IMR-90 (cell line): ENCODE measurements around the gene COL4A1. TPM values are rescaled to one million over a fixed set of nuclear protein-coding genes. Genes with fewer than 3 reads are reported as not detected.
A peak's percentile ranks its signal among the peaks of the same experiment; 100 is the strongest.

Experiments used
- ATAC-seq: fragments of 200-7000 bp; cut with Tn5 transposase; 2 replicates; pipeline ENCODE4 v1.9.1; 2020; ENCODE audit warnings: low read depth, mild to moderate bottlenecking, moderate library complexity
- BruUV-seq: library from RNA; stranded (reverse); fragments of 400-500 nt; replicated peaks from 2 replicates; lab custom pipeline; 2021; lab: Mats Ljungman, UMichigan
- CTCF ChIA-PET: fragments of 300-600 bp; formaldehyde crosslinking; extraction: SDS; loops from one replicate; lab custom pipeline; 2021; ENCODE audit warnings: antibody characterized with exemption; lab: Yijun Ruan, JAX
- POLR2A ChIA-PET: fragments of 300-600 bp; sonication (Branson Sonifier 250); formaldehyde crosslinking; loops from one replicate; lab custom pipeline; 2022; ENCODE audit warnings: antibody characterized with exemption; ENCODE audit not compliant: unreplicated experiment; lab: Charles Lee
- DNase-seq: peaks from one replicate; pipeline ENCODE4 v3.0.0; 2013
- H2AFZ ChIP-seq: replicated peaks from 2 replicates; pipeline ENCODE3; 2013; ENCODE audit warnings: low read length, mild to moderate bottlenecking; ENCODE audit not compliant: poor library complexity
- H2AK5ac ChIP-seq: 2 replicates; pipeline ENCODE4 v1.6.1; 2013; ENCODE audit warnings: low read depth, low read length, inconsistent platforms
- H2AK9ac ChIP-seq: replicated peaks from 2 replicates; pipeline ENCODE3; 2013; ENCODE audit warnings: mild to moderate bottlenecking, low read depth, low read length, moderate library complexity; ENCODE audit not compliant: poor library complexity
- H2BK120ac ChIP-seq: 2 replicates; pipeline ENCODE4 v1.6.1; 2013; ENCODE audit warnings: low read depth, low read length, inconsistent platforms
- H2BK15ac ChIP-seq: 3 replicates; pipeline ENCODE4 v1.6.1; 2013; ENCODE audit warnings: low read depth, low read length, inconsistent platforms
- H2BK20ac ChIP-seq: 2 replicates; pipeline ENCODE4 v1.6.1; 2013; ENCODE audit warnings: low read depth, mild to moderate bottlenecking, inconsistent platforms, low read length, moderate library complexity
- H2BK5ac ChIP-seq: 2 replicates; pipeline ENCODE4 v1.6.1; 2013; ENCODE audit warnings: mild to moderate bottlenecking, low read depth, low read length, inconsistent platforms; ENCODE audit not compliant: poor library complexity, severe bottlenecking
- H3K14ac ChIP-seq: replicated peaks from 2 replicates; pipeline ENCODE4 v1.6.1; 2013; ENCODE audit warnings: low read depth, low read length, inconsistent platforms
- H3K18ac ChIP-seq: 2 replicates; pipeline ENCODE4 v1.6.1; 2013; ENCODE audit warnings: low read depth, low read length, control low read depth
- H3K23ac ChIP-seq: 2 replicates; pipeline ENCODE4 v1.6.1; 2013; ENCODE audit warnings: low read depth, low read length, inconsistent platforms
- H3K27ac ChIP-seq: 2 replicates; pipeline ENCODE4 v1.5.1; 2013; ENCODE audit warnings: mild to moderate bottlenecking, control low read depth, low read length; ENCODE audit not compliant: insufficient read depth
- H3K27me3 ChIP-seq: 2 replicates; pipeline ENCODE4 v1.6.1; 2013; ENCODE audit warnings: low read length; ENCODE audit not compliant: control insufficient read depth, insufficient read depth
- H3K36me3 ChIP-seq: 2 replicates; pipeline ENCODE4 v1.6.1; 2013; ENCODE audit warnings: low read length, mixed read lengths; ENCODE audit not compliant: control insufficient read depth, insufficient read depth
- H3K4ac ChIP-seq: 2 replicates; pipeline ENCODE4 v1.6.1; 2013; ENCODE audit warnings: low read depth, low read length, inconsistent platforms
- H3K4me1 ChIP-seq: 2 replicates; pipeline ENCODE4 v1.6.1; 2013; ENCODE audit warnings: low read length, mixed read lengths; ENCODE audit not compliant: control insufficient read depth, insufficient read depth
- H3K4me2 ChIP-seq: 2 replicates; pipeline ENCODE4 v1.6.1; 2013; ENCODE audit warnings: low read depth, mild to moderate bottlenecking, control low read depth, low read length, moderate library complexity
- H3K4me3 ChIP-seq: 2 replicates; pipeline ENCODE4 v1.5.1; 2013; ENCODE audit warnings: low read depth, mild to moderate bottlenecking, control low read depth, low read length, moderate library complexity; ENCODE audit not compliant: insufficient read depth
- H3K56ac ChIP-seq: 2 replicates; pipeline ENCODE4 v1.6.1; 2013; ENCODE audit warnings: low read length, inconsistent platforms; ENCODE audit not compliant: insufficient read depth; ENCODE audit errors: extremely low read depth
- H3K79me1 ChIP-seq, 2 experiments: 2 replicates each; pipeline ENCODE4 v1.6.1; 2013; ENCODE audit warnings: low read length in 2 of 2, inconsistent platforms in 1 of 2, low read depth in 1 of 2
- H3K9ac ChIP-seq: 2 replicates; pipeline ENCODE4 v1.6.1; 2013; ENCODE audit warnings: low read depth, low read length, control low read depth
- H3K9me1 ChIP-seq: 2 replicates; pipeline ENCODE4 v1.6.1; 2013; ENCODE audit warnings: low read length, inconsistent platforms; ENCODE audit not compliant: insufficient read depth
- H3K9me3 ChIP-seq: 2 replicates; pipeline ENCODE4 v1.6.1; 2013; ENCODE audit warnings: low read length; ENCODE audit not compliant: control insufficient read depth, insufficient read depth
- H4K20me1 ChIP-seq: 2 replicates; pipeline ENCODE4 v1.6.1; 2013; ENCODE audit warnings: low read length, inconsistent platforms; ENCODE audit not compliant: insufficient read depth
- H4K5ac ChIP-seq: 2 replicates; pipeline ENCODE4 v1.6.1; 2013; ENCODE audit warnings: mild to moderate bottlenecking, low read depth, low read length, control low read depth
- H4K8ac ChIP-seq, 2 experiments: 2 replicates each; pipeline ENCODE4 v1.6.1; 2013; ENCODE audit warnings: low read depth in 2 of 2, low read length in 2 of 2, control low read depth in 1 of 2, inconsistent platforms in 1 of 2
- H4K91ac ChIP-seq: 2 replicates; pipeline ENCODE4 v1.6.1; 2013; ENCODE audit warnings: low read depth, low read length, inconsistent platforms; ENCODE audit not compliant: insufficient read depth
- BHLHE40 ChIP-seq: fragments of 150-350 bp; IDR thresholded peaks from 2 replicates; pipeline ENCODE4 v1.6.1; 2016; ENCODE audit warnings: mild to moderate bottlenecking, low read depth, low read length
- CEBPB ChIP-seq: IDR thresholded peaks from 2 replicates; pipeline ENCODE4 v1.6.1; 2012; ENCODE audit warnings: low read depth, low read length, improper control_type of control experiment
- CHD1 ChIP-seq: IDR thresholded peaks from 2 replicates; pipeline ENCODE4 v1.6.1; 2012; ENCODE audit warnings: low read depth, low read length, improper control_type of control experiment
- ELK1 ChIP-seq: fragments of 150-350 bp; IDR thresholded peaks from 2 replicates; pipeline ENCODE4 v1.6.1; 2016; ENCODE audit warnings: low read depth, mild to moderate bottlenecking, low read length, moderate library complexity, borderline replicate concordance
- FOS ChIP-seq: fragments of 150-350 bp; IDR thresholded peaks from 2 replicates; pipeline ENCODE4 v1.6.1; 2016; ENCODE audit warnings: low read depth, low read length
- MAFK ChIP-seq: IDR thresholded peaks from 2 replicates; pipeline ENCODE4 v1.6.1; 2012; ENCODE audit warnings: low read depth, low read length, improper control_type of control experiment
- MAZ ChIP-seq: IDR thresholded peaks from 2 replicates; pipeline ENCODE4 v1.6.1; 2012; ENCODE audit warnings: low read depth, mild to moderate bottlenecking, low read length, improper control_type of control experiment, moderate library complexity, borderline replicate concordance
- MXI1 ChIP-seq: IDR thresholded peaks from 2 replicates; pipeline ENCODE4 v1.6.1; 2012; ENCODE audit warnings: low read depth, mild to moderate bottlenecking, low read length, moderate library complexity, borderline replicate concordance
- NFE2L2 ChIP-seq: fragments of 150-350 bp; IDR thresholded peaks from 2 replicates; pipeline ENCODE4 v1.6.1; 2016; ENCODE audit warnings: low read depth, mild to moderate bottlenecking, low read length
- POLR2A ChIP-seq: IDR thresholded peaks from 2 replicates; pipeline ENCODE4 v1.6.1; 2012; ENCODE audit warnings: mild to moderate bottlenecking, low read depth, low read length
- RAD21 ChIP-seq: IDR thresholded peaks from 2 replicates; pipeline ENCODE4 v1.6.1; 2012; ENCODE audit warnings: low read length, improper control_type of control experiment
- RCOR1 ChIP-seq: IDR thresholded peaks from 2 replicates; pipeline ENCODE4 v1.6.1; 2012; ENCODE audit warnings: mild to moderate bottlenecking, low read length, improper control_type of control experiment; ENCODE audit not compliant: insufficient replicate concordance
- RFX5 ChIP-seq: IDR thresholded peaks from 2 replicates; pipeline ENCODE4 v1.8.0; 2012; ENCODE audit warnings: low read depth, mild to moderate bottlenecking, low read length, moderate library complexity
- SMC3 ChIP-seq: fragments of 150-350 bp; IDR thresholded peaks from 2 replicates; pipeline ENCODE4 v1.6.1; 2016; ENCODE audit warnings: low read depth, mild to moderate bottlenecking, antibody characterized with exemption, low read length, moderate library complexity
- WGBS, 2 experiments: methylation state at CpG; one replicate each; pipeline versions ENCODE4 v1.1.5 to v1.1.7; 2013; ENCODE audit warnings: missing lambda C conversion rate in 2 of 2; ENCODE audit not compliant: insufficient read length in 1 of 2; ENCODE audit errors: extremely low coverage in 2 of 2; 5-methylcytosine and 5-hydroxymethylcytosine counted together
- dilution Hi-C: fragments of 300-500 bp; cut with HindIII; formaldehyde crosslinking; loops from one replicate; pipeline ENCODE4 v1.14.3; 2018; ENCODE audit warnings: low sequenced_read_pairs; ENCODE audit not compliant: unreplicated experiment
- in situ Hi-C: fragments of 300-500 bp; cut with MboI; formaldehyde crosslinking; loops from 3 replicates; pipeline ENCODE4 v1.14.3; 2019; ENCODE audit warnings: low sequenced_read_pairs, inconsistent platforms, mixed read lengths
- intact Hi-C: fragments of 100-400 bp; cut with micrococcal nuclease; formaldehyde crosslinking; loops from 2 replicates; pipeline ENCODE4 v1.10.0; 2022
- polyA plus RNA-seq, 3 experiments: library from polyadenylated mRNA; depleted of rRNA; stranded (reverse); fragments of >200 nt; gene quantifications; 2 replicates each; pipeline ENCODE4 v1.2.3, GENCODE V29; 2012; ENCODE audit warnings: low replicate concordance in 1 of 3
- total RNA-seq: library from RNA; depleted of rRNA; stranded (reverse); fragments of >200 nt; gene quantifications from 2 replicates; pipeline ENCODE4 v1.2.3, GENCODE V29; 2012
- TF ChIP-seq, protein P1 (sequence below): conservative IDR thresholded peaks from 2 replicates; pipeline ENCODE4 v1.5.1; 2012; ENCODE audit warnings: mild to moderate bottlenecking, low read depth, low read length, improper control_type of control experiment

COL4A1 gene
- total and polyA plus RNA-seq, 2 of the 4 experiments (the other 2 are of a cell fraction), result 230 to 337 TPM

DNA sequence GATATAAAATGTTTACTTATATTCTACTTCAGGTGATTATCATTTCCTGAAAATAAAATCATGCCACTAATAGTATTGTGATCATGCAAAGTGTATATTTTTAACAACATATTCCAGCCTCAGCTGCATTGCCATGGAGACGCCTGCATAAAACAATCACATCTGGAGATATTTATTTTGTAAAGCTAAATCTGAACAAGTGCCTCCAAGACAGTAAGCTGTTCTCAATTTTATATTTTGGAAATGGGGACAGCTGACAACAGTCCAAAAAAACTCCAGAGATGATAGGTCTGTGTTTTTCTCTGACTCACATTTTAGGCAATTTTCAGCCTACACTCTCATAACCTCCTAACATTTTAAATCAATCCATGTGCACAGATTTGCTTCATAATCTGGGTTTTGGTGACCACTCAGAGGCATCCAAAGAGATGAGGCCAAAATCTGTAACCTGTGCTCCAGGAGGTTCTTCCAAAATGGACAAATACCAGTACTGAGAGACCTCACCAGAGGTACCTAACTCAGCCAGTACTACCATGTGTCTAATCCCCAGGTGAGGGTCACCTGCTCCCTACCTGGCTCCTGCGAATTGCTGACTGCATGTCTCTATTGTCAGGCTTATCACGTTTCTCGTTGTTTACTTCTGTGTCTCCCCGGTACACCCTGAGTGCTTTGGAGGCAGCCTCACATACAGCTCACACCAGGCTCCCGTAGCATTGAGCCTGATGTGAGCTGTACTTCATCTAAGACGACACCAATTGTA lies 62.7 kb downstream of the COL4A1 start:
- Histone ChIP-seq H2AK5ac (peak overlapping the region; percentile 45; the same call in 1 of the 2 replicates), H2BK5ac (no peak overlapping the region), H2BK120ac (peak overlapping the region; percentile 46; the same call in 1 of the 2 replicates), H3K27ac (peak overlapping the region; percentile 19; the same call in 1 of the 2 replicates), H3K18ac (no peak overlapping the region), H3K9me1 (peaks cover 30% of the 10 kb centered on the region), H3K79me1 (peaks cover 34 to 82% of the 10 kb centered on the region in 2 experiments; a peak in 3 of 4 replicates), H2AK9ac (peak overlapping the region; percentile 16), H3K4me2 (no peak overlapping the region), H3K27me3 (no peaks in the 10 kb centered on the region), H3K9ac (no peak overlapping the region), H2AFZ (no peak overlapping the region), H3K4ac (peak overlapping the region; percentile 58; the same call in 1 of the 2 replicates), H4K8ac (peak overlapping the region in 1 of 2 experiments; percentile 50; a peak in 1 of 4 replicates), H2BK15ac (0 out of 3 replicates have a peak overlapping the region, but pooled peaks have one; percentile 46), H4K20me1 (peaks cover 13% of the 10 kb centered on the region; the same call in 1 of the 2 replicates), H3K56ac (no peak overlapping the region), H3K9me3 (no peaks in the 10 kb centered on the region), H3K4me1 (peaks cover 29% of the 10 kb centered on the region), H3K4me3 (no peak overlapping the region), H3K36me3 (peaks cover 35% of the 10 kb centered on the region), H2BK20ac (peak overlapping the region; percentile 29; the same call in 1 of the 2 replicates), H3K14ac (peak overlapping the region; percentile 40; the same call in 1 of the 2 replicates), H4K5ac (no peak overlapping the region), H4K91ac (no peak overlapping the region), H3K23ac (peak overlapping the region; percentile 40; the same call in 1 of the 2 replicates)
- DNase-seq, result peak; percentile 42
- BruUV-seq, result no TSS peak
- WGBS, 2 experiments, result 100% methylated on average over 1 of the region's 7 CpGs; no CpG with 5 or more reads in 1 of the 2 experiments
- no peak for ATAC-seq
- ChIA-PET POLR2A (no interaction called here), CTCF (no interaction called here)
- in situ Hi-C loops, result no loop called here
- dilution Hi-C loops, result no loop called here
- intact Hi-C loops, result no loop called here
- TF ChIP-seq MAZ (no peak), ELK1 (no peak), NFE2L2 (no peak), CEBPB (no peak), RCOR1 (no peak), RAD21 (no peak), BHLHE40 (no peak), MAFK (no peak), FOS (no peak), MXI1 (no peak), SMC3 (no peak), CHD1 (no peak), RFX5 (no peak), POLR2A (no peak)
- TF ChIP-seq, protein P1, sequence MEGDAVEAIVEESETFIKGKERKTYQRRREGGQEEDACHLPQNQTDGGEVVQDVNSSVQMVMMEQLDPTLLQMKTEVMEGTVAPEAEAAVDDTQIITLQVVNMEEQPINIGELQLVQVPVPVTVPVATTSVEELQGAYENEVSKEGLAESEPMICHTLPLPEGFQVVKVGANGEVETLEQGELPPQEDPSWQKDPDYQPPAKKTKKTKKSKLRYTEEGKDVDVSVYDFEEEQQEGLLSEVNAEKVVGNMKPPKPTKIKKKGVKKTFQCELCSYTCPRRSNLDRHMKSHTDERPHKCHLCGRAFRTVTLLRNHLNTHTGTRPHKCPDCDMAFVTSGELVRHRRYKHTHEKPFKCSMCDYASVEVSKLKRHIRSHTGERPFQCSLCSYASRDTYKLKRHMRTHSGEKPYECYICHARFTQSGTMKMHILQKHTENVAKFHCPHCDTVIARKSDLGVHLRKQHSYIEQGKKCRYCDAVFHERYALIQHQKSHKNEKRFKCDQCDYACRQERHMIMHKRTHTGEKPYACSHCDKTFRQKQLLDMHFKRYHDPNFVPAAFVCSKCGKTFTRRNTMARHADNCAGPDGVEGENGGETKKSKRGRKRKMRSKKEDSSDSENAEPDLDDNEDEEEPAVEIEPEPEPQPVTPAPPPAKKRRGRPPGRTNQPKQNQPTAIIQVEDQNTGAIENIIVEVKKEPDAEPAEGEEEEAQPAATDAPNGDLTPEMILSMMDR, result no peak
